PC-9 (cell line): ENCODE measurements around the gene ANKRD6. TPM values are rescaled to one million over a fixed set of nuclear protein-coding genes. Genes with fewer than 3 reads are reported as not detected.
"Not testable (repeated sequence)": the region's sequence is repeated elsewhere in the genome, so short reads cannot be mapped to it uniquely, and the experiment has no call there.

Source experiments
- BruUV-seq: library from RNA; stranded (reverse); fragments of 400-500 nt; replicated peaks from 2 replicates; lab custom pipeline; 2021; lab: Mats Ljungman, UMichigan
- CTCF ChIA-PET: fragments of 300-600 bp; sonication (Branson Sonifier 250); formaldehyde crosslinking; loops from one replicate; lab custom pipeline; 2022; ENCODE audit warnings: antibody characterized with exemption; lab: Charles Lee
- POLR2A ChIA-PET: fragments of 300-600 bp; sonication (Branson Sonifier 250); formaldehyde crosslinking; loops from one replicate; lab custom pipeline; 2022; ENCODE audit warnings: antibody characterized with exemption; ENCODE audit not compliant: unreplicated experiment; lab: Charles Lee
- DNase-seq, 2 experiments: peaks; one replicate each; pipeline versions ENCODE4 v3.0.0 to v3.0.0-alpha.2; 2015 to 2022; ENCODE audit warnings: mixed read lengths in 1 of 2
- H2AFZ ChIP-seq: fragments of 200-600 bp; sonication (generic); 2 replicates; pipeline ENCODE4 v1.8.1; 2017; ENCODE audit warnings: antibody characterized with exemption
- H3F3A ChIP-seq: fragments of 200-600 bp; sonication (generic); 2 replicates; pipeline ENCODE4 v1.8.1; 2017; ENCODE audit warnings: antibody characterized with exemption, mild to moderate bottlenecking, low read depth; ENCODE audit not compliant: insufficient read depth
- H3K27ac ChIP-seq: fragments of 200-600 bp; sonication (generic); 2 replicates; pipeline ENCODE4 v1.6.1; 2016; ENCODE audit warnings: mixed run types
- H3K27me3 ChIP-seq: fragments of 200-600 bp; sonication (generic); 2 replicates; pipeline ENCODE4 v1.6.1; 2016; ENCODE audit warnings: low read depth, mixed run types; ENCODE audit not compliant: insufficient read depth
- H3K36me3 ChIP-seq: fragments of 200-600 bp; sonication (generic); 2 replicates; pipeline ENCODE4 v1.6.1; 2016; ENCODE audit warnings: low read depth, mixed run types
- H3K4me1 ChIP-seq: fragments of 200-600 bp; sonication (generic); replicated peaks from 2 replicates; pipeline ENCODE4 v1.6.1; 2016; ENCODE audit warnings: mixed run types; ENCODE audit not compliant: insufficient read depth
- H3K4me2 ChIP-seq: fragments of 200-600 bp; sonication (generic); 2 replicates; pipeline ENCODE4 v1.6.1; 2017; ENCODE audit warnings: mixed run types
- H3K4me3 ChIP-seq: fragments of 200-600 bp; sonication (generic); 2 replicates; pipeline ENCODE4 v1.6.1; 2016; ENCODE audit warnings: mixed run types
- H3K79me2 ChIP-seq: fragments of 200-600 bp; sonication (generic); 2 replicates; pipeline ENCODE4 v1.6.1; 2017; ENCODE audit warnings: low read depth, mixed run types
- H3K9me2 ChIP-seq: fragments of 200-600 bp; sonication (generic); 2 replicates; pipeline ENCODE4 v1.8.1; 2017; ENCODE audit warnings: mild to moderate bottlenecking; ENCODE audit not compliant: insufficient read depth
- H3K9me3 ChIP-seq: fragments of 200-600 bp; sonication (generic); 2 replicates; pipeline ENCODE4 v1.8.1; 2016; ENCODE audit warnings: low read depth; ENCODE audit not compliant: insufficient read depth
- H4K20me1 ChIP-seq: fragments of 200-600 bp; sonication (generic); 2 replicates; pipeline ENCODE4 v1.8.1; 2017; ENCODE audit not compliant: insufficient read depth
- EZH2 ChIP-seq: fragments of 200-600 bp; sonication (generic); IDR thresholded peaks from 2 replicates; pipeline ENCODE4 v1.8.0; 2017; ENCODE audit warnings: antibody characterized with exemption, low read depth
- intact Hi-C: fragments of 100-400 bp; cut with micrococcal nuclease; formaldehyde crosslinking; loops from one replicate; pipeline ENCODE4 v1.10.0; 2022; ENCODE audit not compliant: unreplicated experiment
- total RNA-seq: library from RNA; stranded (reverse); gene quantifications from 2 replicates; pipeline ENCODE4 v1.2.3, GENCODE V29; 2021
- TF ChIP-seq, protein P1 (sequence below): fragments of 200-600 bp; sonication (generic); conservative IDR thresholded peaks from 2 replicates; pipeline ENCODE4 v1.6.1; 2017; ENCODE audit warnings: mixed run types, antibody characterized with exemption, mild to moderate bottlenecking, moderate library complexity

The ANKRD6 gene
- total RNA-seq, 1 experiment from 2014 or later: 1.8 TPM

DNA sequence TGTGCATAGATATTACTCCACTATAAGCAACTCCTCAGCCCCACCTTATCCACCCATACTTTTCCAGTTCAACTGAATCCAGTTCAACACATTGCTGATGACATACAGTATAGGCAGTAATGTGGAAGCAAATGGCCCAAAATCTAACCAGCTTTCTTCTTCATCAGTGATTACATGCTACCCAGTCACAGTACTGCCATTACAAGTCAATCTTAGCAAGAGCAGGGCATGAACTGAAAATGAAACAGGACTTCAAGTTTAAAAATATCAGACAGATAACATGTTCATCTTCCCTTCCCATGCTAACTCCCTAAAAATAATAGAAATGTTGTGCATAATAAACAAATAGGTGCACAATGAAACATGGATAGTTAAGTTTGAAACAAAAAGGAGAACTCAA lies 40.1 kb upstream of the ANKRD6 start:
- no peak for TF ChIP-seq EZH2
- TF ChIP-seq, protein P1, sequence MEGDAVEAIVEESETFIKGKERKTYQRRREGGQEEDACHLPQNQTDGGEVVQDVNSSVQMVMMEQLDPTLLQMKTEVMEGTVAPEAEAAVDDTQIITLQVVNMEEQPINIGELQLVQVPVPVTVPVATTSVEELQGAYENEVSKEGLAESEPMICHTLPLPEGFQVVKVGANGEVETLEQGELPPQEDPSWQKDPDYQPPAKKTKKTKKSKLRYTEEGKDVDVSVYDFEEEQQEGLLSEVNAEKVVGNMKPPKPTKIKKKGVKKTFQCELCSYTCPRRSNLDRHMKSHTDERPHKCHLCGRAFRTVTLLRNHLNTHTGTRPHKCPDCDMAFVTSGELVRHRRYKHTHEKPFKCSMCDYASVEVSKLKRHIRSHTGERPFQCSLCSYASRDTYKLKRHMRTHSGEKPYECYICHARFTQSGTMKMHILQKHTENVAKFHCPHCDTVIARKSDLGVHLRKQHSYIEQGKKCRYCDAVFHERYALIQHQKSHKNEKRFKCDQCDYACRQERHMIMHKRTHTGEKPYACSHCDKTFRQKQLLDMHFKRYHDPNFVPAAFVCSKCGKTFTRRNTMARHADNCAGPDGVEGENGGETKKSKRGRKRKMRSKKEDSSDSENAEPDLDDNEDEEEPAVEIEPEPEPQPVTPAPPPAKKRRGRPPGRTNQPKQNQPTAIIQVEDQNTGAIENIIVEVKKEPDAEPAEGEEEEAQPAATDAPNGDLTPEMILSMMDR: no peak
- CTCF ChIA-PET: no interaction called here
- H3K27me3 ChIP-seq: no peaks in the 10 kb centered on the region
- no peaks in the 10 kb centered on the region for H4K20me1 ChIP-seq
- H3K4me3 ChIP-seq: no peak overlapping the region
- no peaks in the 10 kb centered on the region for H3K9me2 ChIP-seq
- no peak overlapping the region for H2AFZ ChIP-seq
- H3F3A ChIP-seq: no peaks in the 10 kb centered on the region
- DNase-seq: no peak
- no TSS peak for BruUV-seq
- no peak overlapping the region for H3K4me2 ChIP-seq
- no peaks in the 10 kb centered on the region for H3K9me3 ChIP-seq
- no peaks in the 10 kb centered on the region for H3K36me3 ChIP-seq
- no peaks in the 10 kb centered on the region for H3K4me1 ChIP-seq
- H3K27ac ChIP-seq: no peak overlapping the region
- no peaks in the 10 kb centered on the region for H3K79me2 ChIP-seq
- intact Hi-C loops: no loop called here
- POLR2A ChIA-PET: no interaction called here

DNA sequence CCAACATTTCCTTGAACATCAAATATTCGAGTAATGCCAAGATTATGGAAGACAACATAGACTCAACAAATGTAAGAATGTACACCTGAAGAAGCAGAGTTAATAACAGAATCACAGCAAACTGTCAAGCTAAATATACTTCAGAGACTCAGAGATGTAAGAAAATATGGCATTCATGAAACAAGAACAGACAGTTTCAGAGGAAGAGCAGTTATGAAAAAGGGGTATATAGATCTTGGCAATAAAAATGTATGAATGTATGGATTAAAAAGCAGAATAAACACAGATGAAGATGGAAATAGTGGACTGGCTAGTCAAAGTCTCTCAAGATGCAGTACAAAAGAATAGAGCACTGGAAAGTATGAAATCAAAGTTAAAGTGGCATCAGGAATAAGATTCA lies 39.3 kb upstream of the ANKRD6 start:
- POLR2A ChIA-PET: no interaction called here
- Histone ChIP-seq H3K79me2 (no peaks in the 10 kb centered on the region), H3K27me3 (no peaks in the 10 kb centered on the region), H3K27ac (no peak overlapping the region), H4K20me1 (no peaks in the 10 kb centered on the region), H3K4me2 (no peak overlapping the region), H3K9me2 (no peaks in the 10 kb centered on the region), H3K36me3 (no peaks in the 10 kb centered on the region), H3K4me1 (no peaks in the 10 kb centered on the region), H3K9me3 (no peaks in the 10 kb centered on the region), H3F3A (no peaks in the 10 kb centered on the region), H3K4me3 (no peak overlapping the region), H2AFZ (no peak overlapping the region)
- intact Hi-C loops: no loop called here
- TF ChIP-seq, protein P1: no peak
- no peak for TF ChIP-seq EZH2
- no TSS peak for BruUV-seq
- CTCF ChIA-PET: no interaction called here
- no peak for DNase-seq

DNA sequence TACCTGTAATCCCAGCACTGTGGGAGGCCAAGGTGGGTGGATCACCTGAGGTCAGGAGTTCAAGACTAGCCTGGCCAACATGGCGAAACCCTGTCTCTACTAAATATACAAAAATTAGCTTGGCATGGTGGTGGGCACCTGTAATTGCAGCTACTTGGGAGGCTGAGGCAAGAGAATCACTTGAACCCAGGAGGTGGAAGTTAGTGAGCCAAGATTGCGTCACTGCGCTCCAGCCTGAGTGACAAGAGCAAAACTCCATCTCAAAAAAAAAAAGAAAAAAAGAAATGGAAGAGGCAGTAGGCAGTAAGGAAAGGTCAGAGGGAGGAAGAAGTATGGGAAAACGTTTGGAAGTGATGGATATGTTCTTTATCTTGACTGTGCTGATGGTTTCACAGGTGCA lies 35.1 kb upstream of the ANKRD6 start:
- H3K27ac ChIP-seq, DNase-seq, H3F3A ChIP-seq, H3K36me3 ChIP-seq, H3K79me2 ChIP-seq, H3K4me1 ChIP-seq, H4K20me1 ChIP-seq, H3K4me3 ChIP-seq, CTCF ChIA-PET, H3K27me3 ChIP-seq, H2AFZ ChIP-seq, H3K4me2 ChIP-seq, H3K9me3 ChIP-seq, H3K9me2 ChIP-seq, BruUV-seq, POLR2A ChIA-PET, intact Hi-C loops: not testable (repeated sequence)
